Transverse colon (tissue), 4 donors: ENCODE measurements around the gene DDX28.

Source experiments
- CTCF ChIP-seq, 5 experiments: fragments of 200-600 bp in 3 of 5; fragments of 450-650 bp in 2 of 5; sonication (generic) in 3 of 5; IDR thresholded peaks; 1 replicate in 2 of 5; 2 replicates in 3 of 5; pipeline ENCODE4 v1.5.1; 2016 to 2017; ENCODE audit warnings: antibody characterized with exemption in 5 of 5, inconsistent platforms in 3 of 5, mild to moderate bottlenecking in 2 of 5, moderate library complexity in 1 of 5
- EP300 ChIP-seq: sonication (generic); formaldehyde crosslinking; IDR thresholded peaks from one replicate; pipeline ENCODE4 v1.6.1; 2017; ENCODE audit warnings: antibody characterized with exemption, low read depth
- POLR2A ChIP-seq: fragments of 450-650 bp; IDR thresholded peaks from one replicate; pipeline ENCODE4 v1.6.1; 2016; ENCODE audit warnings: antibody characterized with exemption, mild to moderate bottlenecking, moderate library complexity
- POLR2AphosphoS5 ChIP-seq, 3 donors: sonication (generic); formaldehyde crosslinking; IDR thresholded peaks; one replicate each; pipeline ENCODE4 v1.6.1; 2016; ENCODE audit warnings: antibody characterized with exemption in 3 of 3

GRCh38 chr16:68066763-68067162 is 43.7 kb upstream of the DDX28 start:
- TF ChIP-seq EP300 (no peak), CTCF (IDR thresholded peaks at IDR 0.05) (no peak), POLR2A (no peak), POLR2AphosphoS5 (IDR thresholded peaks at IDR 0.05) (no peak)
